HuH-7.5 (cell line): Measurements from ENCODE around the gene ARHGAP22.

Source experiments
- DNase-seq: peaks from one replicate; pipeline ENCODE4 v3.0.0; 2011; ENCODE audit warnings: low spot score

Gene ARHGAP22

GRCh38 chr10:48477616-48478015 is 127.3 kb downstream of the ARHGAP22 start:
- DNase-seq = no peak

- no peak for DNase-seq
Observed at GRCh38 chr10:48477141-48477540, 127.7 kb downstream of the ARHGAP22 start.

DNA sequence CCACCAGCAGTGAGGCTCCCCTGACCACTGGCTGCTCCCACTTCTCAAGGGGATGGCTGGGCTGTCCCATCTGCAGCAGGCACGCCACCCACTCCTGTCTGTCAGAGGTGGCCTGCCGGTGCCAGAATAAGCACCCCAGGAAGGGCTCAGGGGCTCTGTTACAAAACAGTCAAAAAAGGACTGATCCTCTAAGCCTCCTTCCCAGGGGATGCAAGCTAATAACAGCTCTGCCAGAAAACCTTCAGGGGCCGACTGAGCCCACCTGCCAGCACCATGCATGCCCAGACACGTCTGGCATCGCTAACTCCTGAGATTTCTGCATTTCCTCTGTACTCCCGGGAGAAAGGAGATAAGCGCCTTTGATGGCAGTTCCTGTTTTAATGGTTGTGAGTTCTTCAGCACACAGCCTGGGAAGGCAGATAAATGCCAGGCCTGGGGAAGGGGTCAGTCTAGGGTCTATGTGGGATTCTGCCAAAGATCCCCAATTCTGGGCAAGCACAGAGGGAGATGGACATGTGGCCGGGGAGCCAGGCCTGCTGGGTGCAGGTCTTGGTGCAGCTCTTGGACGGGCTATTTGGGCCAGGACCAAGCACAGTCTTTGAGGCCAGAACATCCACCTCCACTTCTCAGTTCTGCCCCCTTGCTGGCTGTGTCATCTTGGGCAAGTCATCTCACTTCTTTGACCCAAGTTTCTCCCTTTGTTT is 128.4 kb downstream of the ARHGAP22 start:
- no peak for DNase-seq

DNA sequence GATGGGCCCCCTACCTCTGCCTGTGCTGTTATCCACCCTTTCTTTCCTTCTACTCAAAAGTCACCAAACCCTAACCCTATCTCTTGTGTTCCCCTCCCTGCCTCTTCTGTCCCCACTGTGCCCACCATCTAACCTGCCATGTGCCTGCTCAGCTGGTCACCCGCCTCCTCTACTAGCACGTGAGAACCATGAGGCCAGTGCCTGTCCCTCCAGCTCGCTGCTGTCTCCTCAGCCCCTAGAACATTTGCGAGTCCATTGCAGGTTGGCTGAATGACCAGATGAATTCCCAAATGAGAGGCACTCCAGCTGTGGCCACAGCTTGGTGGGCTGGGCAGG is 129.0 kb downstream of the ARHGAP22 start:
- no peak for DNase-seq

GRCh38 chr10:48474765-48475365 is 130.0 kb downstream of the ARHGAP22 start:
- no peak for DNase-seq

GRCh38 chr10:48473704-48474103 is 131.2 kb downstream of the ARHGAP22 start:
- DNase-seq = no peak

- DNase-seq = no peak
Observed at GRCh38 chr10:48472501-48473069, 132.3 kb downstream of the ARHGAP22 start.

- DNase-seq = no peak
Observed at GRCh38 chr10:48470893-48471805, 133.7 kb downstream of the ARHGAP22 start.

GRCh38 chr10:48470115-48470892 is 134.6 kb downstream of the ARHGAP22 start:
- no peak for DNase-seq

GRCh38 chr10:48469516-48470020 is 135.3 kb downstream of the ARHGAP22 start:
- DNase-seq = no peak

- DNase-seq = no peak
Observed at GRCh38 chr10:48468866-48469511, 135.9 kb downstream of the ARHGAP22 start.

DNA sequence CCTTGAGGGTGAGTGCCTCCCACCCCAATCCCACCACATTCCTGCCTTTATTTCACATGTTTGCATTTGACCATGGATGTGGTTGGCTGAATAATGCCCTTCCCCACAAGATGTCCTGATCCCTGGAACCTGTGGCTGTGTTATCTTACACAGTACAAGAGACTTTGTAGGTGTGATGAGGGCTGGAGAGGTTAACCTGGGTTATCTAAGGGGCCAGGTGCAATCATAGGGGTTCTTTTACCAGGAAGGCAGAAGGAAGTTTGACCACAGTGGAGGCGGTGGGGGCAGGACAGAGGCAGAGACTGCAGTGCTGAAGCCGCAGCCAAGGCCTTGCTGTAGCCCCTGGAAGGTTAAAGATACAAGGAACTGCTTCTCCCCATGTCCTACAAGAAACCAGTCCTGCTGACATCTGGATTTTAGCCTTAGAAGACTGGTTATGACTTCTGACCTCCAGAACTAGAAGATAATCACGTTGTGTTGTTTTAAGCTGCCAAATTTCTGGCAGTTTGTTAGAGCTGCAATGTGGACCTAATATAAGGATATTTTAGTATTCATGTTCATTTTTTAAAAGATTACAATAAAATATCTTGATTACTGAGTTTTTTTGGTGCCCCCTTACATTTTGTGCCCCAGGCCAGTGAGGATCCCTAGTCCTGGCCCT is 136.6 kb downstream of the ARHGAP22 start:
- no peak for DNase-seq

DNA sequence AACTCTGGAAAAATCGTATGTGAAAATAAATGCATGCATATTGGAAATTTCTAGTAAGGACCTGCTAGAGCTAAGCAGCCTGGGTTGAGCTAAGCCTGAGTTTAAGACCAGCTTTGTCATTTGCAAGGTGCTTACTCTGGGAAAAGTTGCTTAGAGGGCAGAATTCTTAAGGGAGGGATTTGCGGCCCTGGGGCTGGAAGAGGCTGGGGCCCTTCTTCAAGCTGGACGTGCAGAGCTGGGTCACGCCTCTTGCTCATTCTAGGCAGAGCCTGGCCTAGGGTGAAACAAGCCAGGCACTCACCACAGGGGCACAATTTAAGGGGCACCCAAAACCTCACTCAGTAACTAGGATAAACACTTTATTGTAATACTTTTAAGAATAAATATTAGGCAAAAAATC is 137.2 kb downstream of the ARHGAP22 start:
- DNase-seq = no peak

- DNase-seq = no peak
Observed at GRCh38 chr10:48466611-48467240, 138.1 kb downstream of the ARHGAP22 start.

GRCh38 chr10:48465860-48466521 is 138.9 kb downstream of the ARHGAP22 start:
- DNase-seq = no peak

GRCh38 chr10:48464871-48465736 is 139.8 kb downstream of the ARHGAP22 start:
- DNase-seq = no peak

DNA sequence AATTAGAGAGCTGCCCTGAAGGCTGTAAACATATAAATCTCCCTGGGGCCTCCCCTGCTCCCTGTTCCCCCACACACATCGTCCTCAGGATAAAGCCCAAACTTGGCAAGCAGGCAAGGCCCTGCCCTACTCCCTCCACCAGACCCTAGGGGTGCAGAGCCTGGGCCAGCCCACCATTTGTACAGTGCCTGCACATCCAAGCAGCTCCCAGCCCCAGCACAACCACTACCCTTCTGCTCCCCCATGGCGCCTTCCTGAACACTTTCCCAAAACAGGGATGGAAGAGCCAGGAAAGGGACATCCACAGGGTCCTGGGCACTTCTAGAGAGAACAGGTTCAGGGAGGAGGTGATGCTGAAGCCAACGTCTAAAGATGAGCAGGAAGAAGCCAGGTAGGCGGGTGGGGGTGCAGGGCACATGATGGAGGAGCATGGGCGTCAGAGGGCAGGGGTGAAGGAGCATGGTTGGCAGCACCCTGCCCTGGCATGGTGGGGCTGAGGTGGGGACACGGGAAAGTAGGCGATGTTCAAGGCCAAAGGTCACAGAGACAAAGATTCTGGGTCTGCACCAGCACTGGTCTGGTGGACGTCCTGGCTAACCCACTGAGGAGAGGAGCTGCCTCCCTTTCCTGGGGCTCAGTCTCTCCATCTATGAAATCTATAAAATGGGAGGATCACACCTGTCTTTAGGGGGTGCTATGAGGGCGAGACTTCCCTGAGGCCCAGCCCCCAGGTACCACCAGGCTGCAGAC is 140.6 kb downstream of the ARHGAP22 start:
- DNase-seq = no peak
